OCI-LY7 (cell line): Measurements from ENCODE around the gene ANKRD11. TPM values are rescaled to one million over a fixed set of nuclear protein-coding genes. Genes with fewer than 3 reads are reported as not detected.

Experiments used
- BruUV-seq: library from RNA; stranded (reverse); fragments of 400-500 nt; replicated peaks from 2 replicates; lab custom pipeline; 2021; lab: Mats Ljungman, UMichigan
- CTCF ChIA-PET: fragments of 300-600 bp; sonication (Branson Sonifier 250); formaldehyde crosslinking; loops from one replicate; lab custom pipeline; 2022; ENCODE audit warnings: antibody characterized with exemption; ENCODE audit not compliant: unreplicated experiment; lab: Charles Lee
- POLR2A ChIA-PET: fragments of 300-600 bp; sonication (Branson Sonifier 250); formaldehyde crosslinking; loops from one replicate; lab custom pipeline; 2022; ENCODE audit warnings: antibody characterized with exemption; lab: Charles Lee
- DNase-seq: peaks from one replicate; pipeline ENCODE4 v3.0.0-alpha.2; 2015; ENCODE audit warnings: low spot score
- H2AFZ ChIP-seq: fragments of 200-600 bp; sonication (generic), shearing (Covaris generic); 2 replicates; pipeline ENCODE4 v1.6.1; 2014; ENCODE audit warnings: mild to moderate bottlenecking, antibody characterized with exemption, low read length, moderate library complexity
- H3K27ac ChIP-seq: fragments of 200-600 bp; sonication (generic); 2 replicates; pipeline ENCODE4 v1.5.1; 2014; ENCODE audit warnings: mixed run types, low read depth, mild to moderate bottlenecking, moderate library complexity, low read length, inconsistent platforms; ENCODE audit not compliant: poor library complexity, severe bottlenecking
- H3K36me3 ChIP-seq: fragments of 200-600 bp; sonication (generic); 2 replicates; pipeline ENCODE4 v1.6.1; 2014; ENCODE audit warnings: mild to moderate bottlenecking, antibody characterized with exemption, low read length, moderate library complexity, mixed read lengths; ENCODE audit not compliant: insufficient read depth
- H3K4me1 ChIP-seq: fragments of 200-600 bp; sonication (generic); 2 replicates; pipeline ENCODE4 v1.5.1; 2014; ENCODE audit warnings: mild to moderate bottlenecking, low read length; ENCODE audit not compliant: insufficient read depth, poor library complexity, severe bottlenecking
- H3K4me2 ChIP-seq: fragments of 200-600 bp; sonication (generic); 2 replicates; pipeline ENCODE4 v1.6.1; 2014; ENCODE audit warnings: mild to moderate bottlenecking, low read length
- H3K4me3 ChIP-seq: fragments of 200-600 bp; sonication (generic); 2 replicates; pipeline ENCODE4 v1.5.1; 2014; ENCODE audit warnings: mild to moderate bottlenecking, low read depth, low read length; ENCODE audit not compliant: poor library complexity, severe bottlenecking
- H3K79me2 ChIP-seq: fragments of 200-600 bp; sonication (generic); 2 replicates; pipeline ENCODE4 v1.6.1; 2016; ENCODE audit warnings: low read depth, mild to moderate bottlenecking, low read length, moderate library complexity, mixed read lengths; ENCODE audit not compliant: insufficient read depth
- H3K9me2 ChIP-seq: fragments of 200-600 bp; sonication (generic); 2 replicates; pipeline ENCODE4 v1.6.1; 2016; ENCODE audit warnings: mild to moderate bottlenecking, low read length, mixed read lengths; ENCODE audit not compliant: insufficient read depth
- H3K9me3 ChIP-seq: fragments of 200-600 bp; sonication (generic); 2 replicates; pipeline ENCODE4 v1.6.1; 2014; ENCODE audit warnings: mild to moderate bottlenecking, mixed run types, low read length, mixed read lengths
- H4K20me1 ChIP-seq: fragments of 200-600 bp; sonication (generic); 2 replicates; pipeline ENCODE4 v1.6.1; 2014; ENCODE audit warnings: mild to moderate bottlenecking, antibody characterized with exemption, low read length, moderate library complexity, mixed read lengths; ENCODE audit not compliant: insufficient read depth
- CTCF ChIP-seq: fragments of 200-600 bp; sonication (generic); conservative IDR thresholded peaks from 2 replicates; pipeline ENCODE4 v1.5.1; 2014; ENCODE audit warnings: mild to moderate bottlenecking, antibody characterized with exemption, low read length, moderate library complexity, mixed read lengths
- EZH2phosphoT487 ChIP-seq: fragments of 200-600 bp; sonication (generic); IDR thresholded peaks from 2 replicates; pipeline ENCODE4 v1.6.1; 2018; ENCODE audit warnings: low read depth, borderline replicate concordance, mild to moderate bottlenecking, mixed run types, antibody characterized with exemption, low read length, moderate library complexity, mixed read lengths
- intact Hi-C: fragments of 100-400 bp; cut with micrococcal nuclease; formaldehyde crosslinking; loops from one replicate; pipeline ENCODE4 v1.10.0; 2022; ENCODE audit not compliant: unreplicated experiment
- total RNA-seq, 2 experiments: library from RNA; depleted of rRNA in 1 of 2; stranded (reverse); fragments of >200 nt in 1 of 2; shearing (Covaris generic) in 1 of 2; gene quantifications; 2 replicates each; pipeline ENCODE4 v1.2.3, GENCODE V29; 2014 to 2022

Gene ANKRD11
- total RNA-seq, 2 experiments from 2014 or later = 89.1 to 251 TPM

- Histone ChIP-seq H3K27ac (no peak overlapping the region), H4K20me1 (no peaks in the 10 kb centered on the region), H2AFZ (no peak overlapping the region), H3K36me3 (no peaks in the 10 kb centered on the region), H3K4me3 (no peak overlapping the region), H3K4me1 (peaks cover 28% of the 10 kb centered on the region), H3K9me2 (no peaks in the 10 kb centered on the region), H3K4me2 (no peak overlapping the region), H3K79me2 (peaks cover 5% of the 10 kb centered on the region; the same call in 1 of the 2 replicates), H3K9me3 (no peaks in the 10 kb centered on the region)
- no peak for DNase-seq
- BruUV-seq = no TSS peak
- ChIA-PET POLR2A (no interaction called here), CTCF (no interaction called here)
- no peak for TF ChIP-seq CTCF
- no peak for TF ChIP-seq EZH2phosphoT487
- intact Hi-C loops = no loop called here
Observed at GRCh38 chr16:89502081-89502843, 11.9 kb upstream of the ANKRD11 start.

- Histone ChIP-seq H3K4me1 (peaks cover 4% of the 10 kb centered on the region), H3K4me3 (no peak overlapping the region), H3K9me3 (no peaks in the 10 kb centered on the region), H3K79me2 (no peaks in the 10 kb centered on the region), H3K4me2 (no peak overlapping the region), H4K20me1 (no peaks in the 10 kb centered on the region), H2AFZ (no peak overlapping the region), H3K36me3 (no peaks in the 10 kb centered on the region), H3K9me2 (no peaks in the 10 kb centered on the region), H3K27ac (no peak overlapping the region)
- intact Hi-C loops = no loop called here
- ChIA-PET POLR2A (no interaction called here), CTCF (no interaction called here)
- TF ChIP-seq CTCF (no peak), EZH2phosphoT487 (no peak)
- BruUV-seq = no TSS peak
- DNase-seq = no peak
Observed at GRCh38 chr16:89499767-89500166, 9.4 kb upstream of the ANKRD11 start.

- Histone ChIP-seq H3K36me3 (no peaks in the 10 kb centered on the region), H2AFZ (no peak overlapping the region), H3K4me1 (no peaks in the 10 kb centered on the region), H4K20me1 (no peaks in the 10 kb centered on the region), H3K27ac (no peak overlapping the region), H3K4me2 (no peak overlapping the region), H3K9me3 (no peaks in the 10 kb centered on the region), H3K4me3 (no peak overlapping the region), H3K9me2 (no peaks in the 10 kb centered on the region), H3K79me2 (no peaks in the 10 kb centered on the region)
- ChIA-PET CTCF (interaction anchor here (0.6 kb wide), 1 partner anchor 8 kb away, joined by 5 read pairs; no protein-coding TSS in a partner anchor), POLR2A (no interaction called here)
- no peak for DNase-seq
- TF ChIP-seq EZH2phosphoT487 (no peak), CTCF (no peak)
- no TSS peak for BruUV-seq
- intact Hi-C loops = no loop called here
Observed at GRCh38 chr16:89498839-89499238, 8.5 kb upstream of the ANKRD11 start.
